Endothelial cell (in vitro differentiated cells): ENCODE measurements around the gene CPN2. TPM values are rescaled to one million over a fixed set of nuclear protein-coding genes. Genes with fewer than 3 reads are reported as not detected.
A peak's percentile ranks its signal among the peaks of the same experiment; 100 is the strongest.

Experiments used
- DNase-seq: peaks from one replicate; pipeline ENCODE4 v3.0.0; 2021; ENCODE audit warnings: low spot score
- H3K27ac Mint-ChIP-seq: one replicate; pipeline ENCODE4 v1.8.0; 2021; ENCODE audit warnings: mixed read lengths, inconsistent platforms; ENCODE audit not compliant: unreplicated experiment
- H3K27me3 Mint-ChIP-seq: one replicate; pipeline ENCODE4 v1.8.0; 2021; ENCODE audit warnings: mild to moderate bottlenecking, moderate library complexity, mixed read lengths, inconsistent platforms; ENCODE audit not compliant: unreplicated experiment
- H3K36me3 Mint-ChIP-seq: one replicate; pipeline ENCODE4 v1.8.0; 2021; ENCODE audit warnings: mild to moderate bottlenecking, low read depth, mixed read lengths, inconsistent platforms; ENCODE audit not compliant: unreplicated experiment
- H3K4me1 Mint-ChIP-seq: one replicate; pipeline ENCODE4 v1.8.0; 2021; ENCODE audit warnings: mild to moderate bottlenecking, mixed read lengths, inconsistent platforms; ENCODE audit not compliant: unreplicated experiment
- H3K4me3 Mint-ChIP-seq: one replicate; pipeline ENCODE4 v1.8.0; 2021; ENCODE audit warnings: mild to moderate bottlenecking, mixed read lengths, inconsistent platforms; ENCODE audit not compliant: unreplicated experiment
- H3K9me3 Mint-ChIP-seq: one replicate; pipeline ENCODE4 v1.8.0; 2021; ENCODE audit warnings: mixed read lengths, inconsistent platforms; ENCODE audit not compliant: unreplicated experiment
- total RNA-seq: library from RNA; stranded (reverse); fragmentation: NEBNext Ultra II Directional; extraction: Animal tissue kit (Norgen Biotek cat#: 25700); gene quantifications from one replicate; pipeline ENCODE4 v1.2.1, GENCODE V29; 2021; ENCODE audit not compliant: unreplicated experiment
- TF ChIP-seq, protein P1 (sequence below): fragments of 200-600 bp; sonication (generic); IDR thresholded peaks from one replicate; pipeline ENCODE4 v1.5.0; 2021; ENCODE audit warnings: antibody characterized with exemption; ENCODE audit not compliant: unreplicated experiment

Gene CPN2
- total RNA-seq, 1 donor from 2014 or later: not detected

DNA sequence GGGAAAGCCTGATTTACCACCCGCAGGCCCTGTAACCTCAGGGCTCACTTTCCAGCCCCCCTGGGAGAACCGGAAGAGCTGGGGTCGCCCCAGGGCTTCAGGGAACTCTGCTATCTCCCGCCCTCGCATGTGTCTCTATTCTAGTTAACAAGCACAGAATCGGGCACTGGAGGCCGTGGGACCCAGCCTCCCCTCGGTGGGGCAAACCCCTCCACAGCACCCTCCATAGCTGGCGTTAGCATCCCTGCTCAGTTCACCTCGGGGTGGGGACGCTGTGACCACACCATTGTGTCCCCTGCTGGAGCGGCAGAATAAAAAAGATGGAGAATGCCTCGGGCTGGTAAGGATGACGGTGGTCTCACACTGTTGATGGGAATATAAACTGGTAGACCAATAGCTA is 21.9 kb upstream of the CPN2 start:
- H3K9me3 Mint-ChIP-seq: no peaks in the 10 kb centered on the region
- H3K36me3 Mint-ChIP-seq: peaks cover 7% of the 10 kb centered on the region
- peaks cover 14% of the 10 kb centered on the region for H3K4me1 Mint-ChIP-seq
- no peak overlapping the region for H3K4me3 Mint-ChIP-seq
- no peak overlapping the region for H3K27ac Mint-ChIP-seq
- peaks cover 11% of the 10 kb centered on the region for H3K27me3 Mint-ChIP-seq
- DNase-seq: no peak
- TF ChIP-seq, protein P1, sequence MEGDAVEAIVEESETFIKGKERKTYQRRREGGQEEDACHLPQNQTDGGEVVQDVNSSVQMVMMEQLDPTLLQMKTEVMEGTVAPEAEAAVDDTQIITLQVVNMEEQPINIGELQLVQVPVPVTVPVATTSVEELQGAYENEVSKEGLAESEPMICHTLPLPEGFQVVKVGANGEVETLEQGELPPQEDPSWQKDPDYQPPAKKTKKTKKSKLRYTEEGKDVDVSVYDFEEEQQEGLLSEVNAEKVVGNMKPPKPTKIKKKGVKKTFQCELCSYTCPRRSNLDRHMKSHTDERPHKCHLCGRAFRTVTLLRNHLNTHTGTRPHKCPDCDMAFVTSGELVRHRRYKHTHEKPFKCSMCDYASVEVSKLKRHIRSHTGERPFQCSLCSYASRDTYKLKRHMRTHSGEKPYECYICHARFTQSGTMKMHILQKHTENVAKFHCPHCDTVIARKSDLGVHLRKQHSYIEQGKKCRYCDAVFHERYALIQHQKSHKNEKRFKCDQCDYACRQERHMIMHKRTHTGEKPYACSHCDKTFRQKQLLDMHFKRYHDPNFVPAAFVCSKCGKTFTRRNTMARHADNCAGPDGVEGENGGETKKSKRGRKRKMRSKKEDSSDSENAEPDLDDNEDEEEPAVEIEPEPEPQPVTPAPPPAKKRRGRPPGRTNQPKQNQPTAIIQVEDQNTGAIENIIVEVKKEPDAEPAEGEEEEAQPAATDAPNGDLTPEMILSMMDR: no peak

DNA sequence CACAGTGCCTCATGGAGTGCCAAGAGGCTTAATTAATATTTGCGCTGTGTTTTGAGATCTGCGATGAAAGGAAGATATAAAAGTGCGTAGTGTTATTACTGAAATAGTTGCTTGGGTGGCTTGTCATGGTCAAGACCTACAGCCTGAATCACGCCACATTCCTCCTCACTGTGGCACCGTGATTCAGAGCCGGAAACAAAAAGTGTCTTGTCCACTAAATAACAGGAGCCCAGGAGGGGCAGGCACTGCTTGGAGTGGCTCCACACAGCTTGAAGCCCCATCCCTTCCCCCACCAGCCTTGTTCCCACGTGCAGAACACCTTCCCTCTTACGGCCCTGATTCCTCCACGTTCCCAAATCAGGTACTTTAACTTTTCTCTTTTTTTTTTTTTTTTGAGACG is 19.6 kb upstream of the CPN2 start:
- no peak overlapping the region for H3K4me3 Mint-ChIP-seq

DNA sequence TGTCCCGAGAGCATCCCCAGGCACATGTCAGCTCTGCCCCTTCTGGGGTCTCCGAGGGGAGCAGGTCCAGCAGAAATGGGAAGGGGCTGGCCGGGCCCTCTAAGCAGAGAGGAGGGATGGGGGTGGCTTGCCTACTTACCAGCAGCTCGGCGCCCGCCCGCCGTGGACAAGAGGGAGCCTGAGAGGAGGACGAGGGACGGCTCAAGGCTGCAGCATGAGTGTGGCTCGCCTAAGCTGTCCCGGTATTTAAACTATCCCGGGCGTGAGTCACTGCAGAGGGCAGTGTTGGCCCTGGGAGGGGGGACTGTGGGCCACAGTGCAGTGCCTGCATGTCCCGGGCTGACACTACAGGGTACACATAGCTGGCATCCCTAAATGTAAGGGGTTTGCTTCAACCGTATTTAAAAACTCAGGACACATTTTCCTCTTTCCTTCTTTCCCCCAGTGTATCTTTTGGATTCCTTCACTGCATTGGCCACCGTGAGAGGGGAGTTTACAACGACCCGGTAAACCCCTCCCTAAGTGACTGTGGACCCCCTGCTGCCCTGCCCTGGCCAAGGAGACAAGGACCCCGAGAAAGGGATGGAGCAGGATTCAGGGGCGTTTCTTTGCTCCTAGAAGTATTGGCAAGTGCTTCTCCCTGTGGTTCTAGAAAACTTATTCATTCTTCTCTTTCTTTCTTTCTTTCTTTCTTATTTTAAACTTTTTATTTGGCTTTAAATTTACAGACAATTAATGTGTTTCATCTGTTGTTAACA is 18.6 kb upstream of the CPN2 start, which contains the start of gene LRRC15:
Gene LRRC15 (minus strand): TSS at position 222 of the 758 bp plus-strand sequence. CDS start 8,700 bp downstream, outside the sequence.
- Mint-ChIP-seq H3K9me3 (no peaks in the 10 kb centered on the region), H3K27ac (no peak within 1 kb of the TSS), H3K4me1 (peaks cover 3% of the 10 kb centered on the region), H3K4me3 (no peak within 1 kb of the TSS), H3K27me3 (peaks cover 11% of the 10 kb centered on the region), H3K36me3 (peaks cover 7% of the 10 kb centered on the region)
- TF ChIP-seq, protein P1: no peak
- peak; percentile 28 for DNase-seq

More for the DNA sequence above, 19.6 kb upstream of the CPN2 start:
- H3K9me3 Mint-ChIP-seq: no peaks in the 10 kb centered on the region
- peaks cover 7% of the 10 kb centered on the region for H3K36me3 Mint-ChIP-seq
- no peak for DNase-seq
- H3K27ac Mint-ChIP-seq: no peak overlapping the region
- H3K27me3 Mint-ChIP-seq: peaks cover 12% of the 10 kb centered on the region
- peaks cover 8% of the 10 kb centered on the region for H3K4me1 Mint-ChIP-seq
- TF ChIP-seq, protein P1: no peak

DNA sequence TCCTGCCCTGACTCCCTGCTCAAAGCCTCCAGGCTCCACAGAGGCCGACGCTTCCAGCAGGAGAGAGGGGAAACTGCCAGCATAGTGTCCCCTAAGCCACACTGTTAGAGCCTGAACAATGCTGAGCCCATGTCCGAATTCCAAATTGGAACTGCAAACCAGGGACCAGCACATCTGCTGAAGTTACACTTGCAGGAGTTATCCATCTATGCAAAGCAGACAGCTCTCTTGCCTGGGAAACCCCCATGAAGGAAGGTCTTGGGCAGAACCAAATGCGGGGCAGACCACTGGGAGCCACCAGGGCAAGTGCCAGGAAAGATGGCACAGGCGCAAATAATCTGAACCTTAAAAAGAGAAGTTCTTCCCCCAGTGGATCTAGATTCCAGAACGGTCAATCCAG is 17.8 kb upstream of the CPN2 start:
- H3K36me3 Mint-ChIP-seq: peaks cover 7% of the 10 kb centered on the region
- TF ChIP-seq, protein P1: no peak
- H3K4me3 Mint-ChIP-seq: no peak overlapping the region
- DNase-seq: no peak
- H3K27ac Mint-ChIP-seq: no peak overlapping the region
- peaks cover 3% of the 10 kb centered on the region for H3K4me1 Mint-ChIP-seq
- peaks cover 11% of the 10 kb centered on the region for H3K27me3 Mint-ChIP-seq
- no peaks in the 10 kb centered on the region for H3K9me3 Mint-ChIP-seq
